DMS153 (cell line): ENCODE measurements around the gene LMF2.
"Not testable (repeated sequence)": the region's sequence is repeated elsewhere in the genome, so short reads cannot be mapped to it uniquely, and the experiment has no call there.

Experiments
- DNase-seq: peaks from one replicate; lab custom pipeline; 2025; lab: John Stamatoyannopoulos, UW

The LMF2 gene

DNA sequence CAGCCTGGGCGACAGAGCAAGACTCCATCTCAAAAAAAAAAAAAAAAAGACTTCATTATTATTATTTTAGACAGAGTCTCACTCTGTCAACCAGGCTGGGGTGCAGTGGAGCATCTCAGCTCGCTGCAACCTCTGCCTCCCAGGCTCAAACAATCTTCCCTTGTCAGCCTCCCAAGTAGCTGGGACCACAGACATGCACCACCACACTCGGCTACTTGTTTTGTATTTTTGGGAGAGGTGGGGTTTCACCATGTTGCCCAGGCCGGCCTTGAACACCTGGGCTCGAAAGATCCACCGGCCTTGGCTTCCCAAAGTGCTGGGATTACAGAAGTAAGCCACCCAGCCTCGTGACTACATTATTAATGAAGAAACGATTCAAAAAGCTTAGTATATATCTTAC, 27.6 kb upstream of the LMF2 start:
- DNase-seq: no peak

DNA sequence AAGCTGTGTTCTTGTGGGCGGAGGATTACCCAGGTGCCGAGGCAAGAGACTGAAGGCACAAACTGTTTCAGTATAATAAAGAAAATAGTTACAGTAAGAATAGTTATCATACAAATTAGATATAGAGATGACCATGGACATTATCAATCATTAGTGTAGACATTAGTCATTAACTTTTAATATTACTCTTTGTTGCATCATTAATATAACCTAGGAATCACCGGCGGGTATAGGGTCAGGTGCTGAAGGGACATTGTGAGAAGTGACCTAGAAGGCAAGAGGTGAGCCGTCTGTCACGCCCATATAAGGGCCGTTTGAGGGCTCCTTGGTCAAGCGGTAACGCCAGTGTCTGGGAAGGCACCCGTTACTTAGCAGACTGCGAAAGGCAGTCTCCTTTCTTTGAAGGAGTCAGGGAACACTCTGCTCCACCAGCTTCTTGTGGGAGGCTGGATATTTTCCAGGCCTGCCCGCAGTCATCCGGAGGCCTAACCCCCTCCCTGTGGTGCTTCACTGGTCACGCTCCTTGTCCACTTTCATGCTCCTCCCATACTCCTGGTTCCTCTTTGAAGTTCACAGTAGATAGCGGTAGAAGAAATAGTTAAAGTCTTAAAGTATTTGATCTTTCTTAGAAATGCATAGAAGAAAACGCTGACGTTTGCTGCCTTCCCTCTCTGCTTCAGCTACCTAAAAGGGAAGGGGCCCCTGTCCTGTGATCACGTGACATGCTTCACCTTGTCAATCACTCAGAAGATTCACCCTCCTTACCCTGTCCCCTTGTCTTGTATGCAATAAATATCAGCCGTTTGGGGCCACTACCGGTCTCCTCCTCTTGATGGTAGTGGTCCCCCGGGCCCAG, 26.6 kb upstream of the LMF2 start:
- not testable (repeated sequence) for DNase-seq

- DNase-seq: no peak
Observed at GRCh38 chr22:50532824-50533796, 25.6 kb upstream of the LMF2 start.

DNA sequence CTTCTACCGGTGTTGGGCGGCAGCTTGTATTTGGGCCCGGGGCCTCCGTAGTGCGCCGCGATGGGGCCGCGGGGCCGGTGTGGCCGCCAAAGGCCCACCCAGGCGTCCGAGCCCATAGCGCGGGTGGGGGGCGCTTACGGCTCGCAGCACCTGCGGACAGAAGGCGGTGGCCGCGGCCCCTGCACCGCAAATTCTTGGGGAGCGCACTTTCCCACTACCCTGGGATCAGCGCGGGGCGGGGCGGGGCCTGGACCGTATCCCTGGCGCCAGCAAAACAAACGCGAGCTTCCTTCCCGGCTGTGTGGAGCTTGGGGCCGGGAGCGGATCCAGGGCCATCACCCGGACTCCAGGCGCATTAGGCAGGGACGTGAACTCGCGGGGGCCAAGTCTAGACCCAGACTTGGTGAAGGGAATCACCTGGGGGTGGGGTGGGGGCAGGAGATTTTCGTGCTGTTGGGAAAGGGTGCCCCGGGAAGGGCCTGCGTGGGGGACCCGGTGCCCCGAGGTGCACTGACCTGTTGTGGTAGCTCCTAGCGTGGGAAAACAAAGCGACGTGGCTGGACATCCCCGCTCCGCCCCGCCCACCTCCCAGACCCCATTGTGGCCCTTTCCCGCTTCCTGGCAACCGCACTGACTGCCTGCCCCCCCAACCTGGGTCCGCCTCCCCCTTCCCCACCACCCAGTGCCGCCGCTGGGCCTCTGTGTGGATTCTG, 24.6 kb upstream of the LMF2 start:
- peak; percentile 24 for DNase-seq

DNA sequence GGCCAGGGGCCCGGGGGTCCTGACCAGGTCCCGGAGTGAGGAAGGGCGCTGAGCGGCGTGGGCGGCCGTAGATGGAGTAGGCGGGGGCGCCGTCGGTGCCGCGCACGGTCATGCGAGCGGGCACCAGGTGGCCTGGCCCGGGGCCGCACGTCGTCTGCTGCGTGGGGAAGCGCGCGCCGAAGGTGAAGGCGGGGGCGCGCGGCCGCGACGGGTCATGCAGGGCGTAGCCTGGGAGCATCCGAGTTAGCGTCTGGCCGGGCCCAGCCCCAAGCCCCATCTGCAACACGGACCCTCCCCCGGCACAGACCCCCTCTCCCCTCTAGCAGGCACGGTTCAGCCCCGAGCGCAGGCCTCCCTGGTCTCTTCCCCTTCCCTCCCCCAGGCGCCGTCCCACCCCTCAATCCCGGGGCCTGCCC, 24.1 kb upstream of the LMF2 start:
- DNase-seq: no peak

DNA sequence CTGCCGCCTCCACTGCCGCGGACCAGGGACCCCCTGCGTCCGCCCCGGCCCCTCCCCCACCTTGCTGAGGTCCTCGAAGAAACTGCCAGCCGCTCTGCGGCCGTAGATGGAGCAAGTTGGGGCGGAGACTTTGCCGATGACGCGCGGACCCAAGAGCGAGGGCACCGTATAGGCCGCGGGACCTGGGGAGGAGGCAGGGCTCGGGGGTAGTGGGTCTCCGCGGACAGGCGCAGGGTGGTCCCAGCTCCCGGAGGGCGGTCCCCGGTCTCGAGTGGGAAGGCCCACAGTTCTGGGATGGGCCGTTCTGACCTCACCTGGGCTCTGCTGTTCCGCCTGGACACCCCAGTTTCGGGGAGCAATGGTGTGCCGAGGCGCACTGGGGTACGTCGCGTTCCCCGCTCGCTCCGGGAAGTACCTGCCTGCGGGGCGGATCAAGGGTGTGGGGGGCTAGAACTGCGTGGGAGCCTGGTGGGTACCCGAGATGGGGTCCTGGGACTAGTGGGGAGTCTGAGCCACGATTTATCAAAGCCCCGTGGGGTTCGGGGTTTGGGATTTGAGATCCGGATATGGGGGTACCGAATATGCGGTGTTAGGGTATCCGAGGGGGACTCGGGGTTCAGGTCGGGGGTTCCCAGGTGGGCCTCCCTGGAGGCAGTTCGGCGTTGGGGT, 23.5 kb upstream of the LMF2 start:
- peak; percentile 43 for DNase-seq

- no peak for DNase-seq
Observed at GRCh38 chr22:50530580-50530876, 23.0 kb upstream of the LMF2 start.

GRCh38 chr22:50529897-50530579, 22.5 kb upstream of the LMF2 start, which contains the start of gene TYMP:
TYMP (minus strand) TSS chr22:50530012; CDS start chr22:50529709, 303 bp downstream.
- DNase-seq: no peak

DNA sequence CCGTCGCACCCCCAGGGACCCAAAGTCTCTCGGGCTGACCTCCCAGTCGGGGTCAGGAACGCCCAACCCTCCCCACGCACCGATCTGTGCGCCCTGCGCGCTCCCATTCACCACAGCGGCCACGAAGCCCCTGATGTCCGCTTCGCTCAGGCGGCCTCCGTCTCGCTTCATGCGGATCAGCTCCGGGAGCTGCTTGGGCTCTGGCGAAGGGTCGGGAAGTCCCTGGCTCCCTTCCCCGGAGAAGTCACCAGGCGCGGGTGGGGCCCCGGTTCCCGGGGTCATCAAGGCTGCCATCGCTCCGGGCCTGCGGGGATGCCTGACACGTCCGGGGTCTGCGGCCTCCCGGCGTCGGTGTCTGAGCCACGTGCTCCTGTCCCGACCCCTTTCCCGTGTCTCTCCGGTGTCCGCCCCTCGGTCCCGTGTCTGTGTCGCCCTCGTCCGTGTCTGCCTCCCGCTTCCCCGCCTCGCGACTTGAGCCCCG, 22.0 kb upstream of the LMF2 start:
- DNase-seq: no peak

DNA sequence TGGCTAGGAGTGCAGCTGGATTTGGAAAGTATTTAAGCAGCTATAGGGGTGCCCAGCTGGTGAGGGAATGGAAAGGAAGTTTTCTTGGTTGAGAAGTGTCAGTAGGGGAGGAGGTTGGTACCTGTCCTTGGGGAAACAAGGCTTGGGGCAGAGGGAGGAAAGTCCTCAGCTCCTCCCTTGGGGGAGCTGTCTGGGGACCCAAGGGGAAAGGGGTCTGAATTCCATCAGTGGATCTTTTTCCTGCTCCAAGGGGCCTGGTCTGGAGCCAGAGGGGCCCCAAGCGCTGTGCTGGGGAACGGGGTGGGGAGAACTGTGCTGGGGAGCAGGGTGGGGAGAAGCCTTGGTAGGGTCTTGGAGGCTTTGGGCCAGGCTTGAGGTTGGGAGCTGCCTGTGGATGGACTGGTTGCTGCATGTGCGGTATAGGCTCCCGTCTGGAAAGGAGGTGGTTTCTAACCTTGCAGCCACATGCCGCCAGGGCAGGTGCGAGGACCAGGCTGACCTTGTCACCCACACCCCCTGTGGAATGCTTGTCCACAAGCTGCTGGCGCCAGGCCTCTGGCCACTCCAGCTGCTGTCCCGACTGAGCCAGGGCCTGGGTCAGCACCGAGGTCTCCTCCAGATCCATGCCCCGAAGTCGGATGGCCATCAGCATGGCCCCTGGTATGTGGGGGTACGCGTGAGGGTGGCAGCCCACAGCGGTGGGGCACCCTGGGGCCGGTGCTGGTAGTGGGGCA, 21.3 kb upstream of the LMF2 start:
- DNase-seq: no peak

- DNase-seq: no peak
Observed at GRCh38 chr22:50527921-50528681, 20.6 kb upstream of the LMF2 start.

DNA sequence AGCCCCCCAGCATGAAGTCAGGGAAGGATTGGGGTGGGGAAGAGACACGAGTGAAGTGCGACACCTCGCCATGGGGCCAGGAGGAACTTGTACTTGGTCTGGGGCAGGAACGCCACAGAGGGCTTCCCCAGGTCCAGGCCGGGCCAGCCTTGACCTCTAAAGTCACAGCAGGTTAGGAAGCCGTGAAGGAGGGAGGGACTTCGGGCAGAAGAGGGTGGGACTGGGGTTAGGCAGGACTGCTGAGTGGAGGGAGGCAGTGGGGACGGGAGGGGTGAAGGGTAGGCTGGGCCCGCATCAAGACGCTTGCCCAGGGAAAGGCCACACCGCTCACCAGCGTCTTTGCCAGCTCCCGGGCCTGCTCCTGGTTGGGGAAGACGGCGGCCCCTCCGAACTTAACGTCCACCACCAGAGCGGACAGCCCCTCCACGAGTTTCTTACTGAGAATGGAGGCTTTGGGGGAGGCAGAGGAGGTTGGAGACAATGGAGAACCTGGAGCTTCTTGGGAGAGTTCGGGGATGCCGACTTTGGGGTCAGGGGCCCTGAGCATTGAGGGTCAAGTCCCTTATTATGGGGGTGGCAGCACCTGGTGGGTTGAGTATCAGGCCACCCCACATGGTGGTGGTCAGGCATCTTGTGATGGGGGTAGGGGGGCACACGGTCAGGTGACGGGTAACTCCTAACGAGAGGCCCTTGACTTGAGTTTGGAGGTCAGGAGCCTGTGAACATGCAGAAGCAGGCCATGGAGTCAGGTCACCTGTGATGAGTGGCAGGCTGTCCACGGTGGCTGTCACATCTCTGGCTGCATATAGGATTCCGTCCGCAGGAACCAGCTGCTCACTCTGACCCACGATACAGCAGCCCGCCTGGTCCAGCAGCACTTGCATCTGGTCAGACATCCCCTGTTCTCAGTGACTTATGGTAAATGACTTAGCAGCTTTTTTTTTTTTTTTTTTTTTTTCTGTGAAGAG, 19.6 kb upstream of the LMF2 start:
- DNase-seq: no peak

DNA sequence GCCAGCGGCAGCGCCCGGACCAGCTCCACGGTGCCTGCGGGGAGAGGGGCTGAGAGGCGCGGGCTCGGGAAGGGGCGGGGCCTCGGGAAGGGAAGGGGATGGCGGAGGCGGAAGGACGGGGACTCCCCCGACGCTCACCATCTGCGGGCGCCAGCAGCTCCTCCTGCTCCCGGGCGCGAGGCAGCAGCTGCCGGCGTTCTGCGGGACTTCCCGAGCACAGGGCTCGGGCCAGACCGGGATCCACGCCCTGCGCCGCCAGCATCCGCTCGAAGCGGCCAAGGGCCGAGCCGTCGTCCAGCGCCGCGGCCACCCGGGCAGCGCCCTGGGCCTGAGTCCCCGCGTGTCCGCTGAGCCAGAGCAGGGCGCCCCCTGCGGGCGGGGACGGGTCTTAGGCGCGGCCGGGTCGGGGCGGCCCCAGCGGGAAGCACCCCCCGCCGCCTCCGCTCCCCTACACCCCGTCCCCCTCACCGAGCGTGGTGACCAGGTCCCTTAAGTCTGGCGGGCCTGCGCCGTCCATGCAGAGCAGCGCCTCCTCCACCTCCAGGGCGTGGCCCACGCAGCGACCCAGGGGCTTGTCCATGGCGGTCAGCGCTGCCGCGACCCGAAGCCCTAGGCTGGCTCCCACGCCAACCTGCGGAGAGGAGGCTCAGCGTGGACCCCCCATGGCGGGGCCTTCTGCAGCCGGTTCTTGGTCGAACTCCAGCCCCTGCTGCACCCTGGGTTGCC, 18.8 kb upstream of the LMF2 start:
- DNase-seq: peak; percentile 55

DNA sequence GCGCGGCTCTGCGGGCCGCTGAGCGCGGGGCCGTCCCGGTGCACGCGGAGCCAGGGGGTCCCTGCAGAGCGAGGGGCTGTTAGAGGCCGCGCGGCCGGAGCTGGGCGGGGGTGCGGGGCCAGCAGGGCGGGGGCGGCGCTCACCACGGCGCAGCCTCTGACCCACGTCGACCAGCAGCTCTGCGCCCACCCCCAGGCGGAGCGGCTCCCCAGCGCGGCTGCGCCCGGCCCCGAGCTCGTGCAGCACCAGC, 18.3 kb upstream of the LMF2 start:
- no peak for DNase-seq

DNA sequence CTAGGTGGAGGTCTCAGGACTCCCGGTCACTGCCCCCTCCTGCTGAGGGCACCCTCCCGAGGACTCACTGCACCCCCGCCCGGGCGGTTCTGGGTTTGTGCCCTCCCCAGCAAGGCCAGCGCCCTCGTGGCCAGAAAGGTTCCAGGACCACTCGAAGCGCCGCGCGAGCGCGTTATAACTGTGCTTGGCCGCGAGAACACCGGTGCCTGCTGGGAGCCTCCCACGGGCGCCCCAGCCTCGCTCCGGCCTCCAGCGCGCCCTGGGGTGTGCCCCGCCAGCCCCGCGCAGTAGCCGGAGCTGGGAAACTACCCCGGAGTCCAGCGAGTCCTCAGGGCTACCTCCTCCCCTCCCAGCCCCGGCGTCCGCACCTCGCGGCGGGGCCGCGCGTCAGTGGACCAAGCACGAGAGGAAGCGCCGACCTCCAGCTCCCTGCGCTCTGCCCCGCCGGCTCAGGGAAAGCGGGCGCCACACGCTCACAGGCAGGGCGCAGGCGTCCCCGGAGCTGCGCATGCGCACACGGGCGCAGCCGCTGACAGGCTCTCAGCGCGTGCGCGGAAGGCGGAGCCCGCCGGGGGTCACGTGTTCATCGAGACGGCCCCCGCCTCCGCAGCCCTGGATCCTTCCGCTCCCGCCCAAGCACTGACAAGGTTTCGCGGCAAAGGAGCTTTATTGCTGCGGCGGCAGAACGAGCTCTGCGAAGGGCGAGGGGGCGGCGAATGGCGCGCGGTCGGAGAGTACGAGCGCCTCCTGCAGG, 17.8 kb upstream of the LMF2 start, which contains the start of gene SCO2:
Gene SCO2 (minus strand): TSS at position 495 of the 754 bp plus-strand sequence. CDS start 1,187 bp downstream, outside the sequence.
- DNase-seq: peak; percentile 92

DNA sequence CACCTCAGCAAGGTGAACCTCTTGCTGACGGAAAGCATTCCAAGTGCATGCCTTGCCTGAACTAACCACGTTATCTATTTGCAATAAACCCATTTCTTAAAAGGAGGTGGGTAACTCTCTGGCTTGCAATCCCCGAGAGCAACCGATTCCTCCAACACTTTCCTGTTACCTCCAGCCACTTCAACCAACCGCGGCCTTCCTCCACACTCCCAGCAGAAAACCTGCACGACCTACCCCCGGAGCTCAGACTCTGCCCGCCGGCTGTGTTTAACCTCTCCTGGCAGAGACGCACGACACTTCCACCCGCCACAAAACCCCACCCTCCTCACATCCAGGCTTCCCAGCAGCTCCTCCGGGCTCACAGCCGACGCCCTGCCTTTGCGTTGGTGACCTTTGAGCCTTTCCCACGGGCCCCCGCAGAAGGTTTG, 17.2 kb upstream of the LMF2 start:
- no peak for DNase-seq
